ENCODE data around the gene KIF4A. TPM values are rescaled to one million over a fixed set of nuclear protein-coding genes. Genes with fewer than 3 reads are reported as not detected.

Gene KIF4A
- total and polyA plus RNA-seq, 7 donors = 0.04 to 0.15 (median 0.07) TPM; not detected in 2

GRCh38 chrX:70423936-70424675, 134.2 kb downstream of the KIF4A start:
- ATAC-seq (no peak), DNase-seq (no peak)
- TF ChIP-seq CTCF (IDR thresholded peaks at IDR 0.05) = no peak
- intact Hi-C loops (cut with DNase I) = no loop called here
- Histone ChIP-seq H3K27me3 (ENCODE audit: insufficient read depth in 3 of 3, low read length in 2 of 3) (peaks cover 0 to 36% (median 3%) of the 10 kb centered on the region in 3 donors), H3K27ac (no peak overlapping the region), H3K36me3 (ENCODE audit: insufficient read depth in 1 of 2, low read depth in 1 of 2) (no peaks in the 10 kb centered on the region), H3K4me3 (no peak overlapping the region), H3K4me1 (no peaks in the 10 kb centered on the region), H3K9me3 (no peaks in the 10 kb centered on the region)
- WGBS, 3 donors = 57 to 68% (median 67%) methylated on average over 10 of the region's 10 CpGs

GRCh38 chrX:70424801-70425200, 134.9 kb downstream of the KIF4A start:
- no peaks in the 10 kb centered on the region for H3K36me3 ChIP-seq (ENCODE audit: insufficient read depth in 1 of 2, low read depth in 1 of 2)
- no peak overlapping the region for H3K27ac ChIP-seq
- peaks cover 0 to 33% (median 3%) of the 10 kb centered on the region in 3 donors for H3K27me3 ChIP-seq (ENCODE audit: insufficient read depth in 3 of 3, low read length in 2 of 3)
- no peak for TF ChIP-seq CTCF (IDR thresholded peaks at IDR 0.05)
- ATAC-seq (no peak), DNase-seq (no peak)
- intact Hi-C loops (cut with DNase I) = no loop called here
- no peak overlapping the region for H3K4me3 ChIP-seq
- H3K4me1 ChIP-seq = no peaks in the 10 kb centered on the region
- H3K9me3 ChIP-seq = no peaks in the 10 kb centered on the region
- 73 to 78% (median 77%) methylated on average over 4 to 10 of the region's 10 CpGs for WGBS, 3 donors

GRCh38 chrX:70426286-70427278, 136.7 kb downstream of the KIF4A start:
- Histone ChIP-seq H3K27me3 (ENCODE audit: insufficient read depth in 3 of 3, low read length in 2 of 3) (peaks cover 0 to 28% (median 0%) of the 10 kb centered on the region in 3 donors), H3K27ac (no peak overlapping the region), H3K9me3 (no peaks in the 10 kb centered on the region), H3K36me3 (ENCODE audit: insufficient read depth in 1 of 2, low read depth in 1 of 2) (no peaks in the 10 kb centered on the region), H3K4me3 (no peak overlapping the region), H3K4me1 (no peaks in the 10 kb centered on the region)
- TF ChIP-seq CTCF (IDR thresholded peaks at IDR 0.05) = no peak
- intact Hi-C loops (cut with DNase I) = no loop called here
- ATAC-seq = no peak
- no peak for DNase-seq
- WGBS, 3 donors = 72 to 91% (median 84%) methylated on average over 10 to 15 of the region's 15 CpGs

GRCh38 chrX:70427365-70427764, 137.5 kb downstream of the KIF4A start:
- Histone ChIP-seq H3K4me1 (no peaks in the 10 kb centered on the region), H3K9me3 (no peaks in the 10 kb centered on the region), H3K4me3 (no peak overlapping the region), H3K36me3 (ENCODE audit: insufficient read depth in 1 of 2, low read depth in 1 of 2) (no peaks in the 10 kb centered on the region), H3K27me3 (ENCODE audit: insufficient read depth in 3 of 3, low read length in 2 of 3) (peaks cover 0 to 27% (median 0%) of the 10 kb centered on the region in 3 donors), H3K27ac (no peak overlapping the region)
- 68 to 72% (median 70%) methylated on average over 2 of the region's 2 CpGs for WGBS, 3 donors
- DNase-seq (no peak), ATAC-seq (no peak)
- intact Hi-C loops (cut with DNase I) = no loop called here
- no peak for TF ChIP-seq CTCF (IDR thresholded peaks at IDR 0.05)

Data from psoas muscle (tissue), 8 donors.